Cardiac muscle cell (in vitro differentiated cells and primary cell): Measurements from ENCODE around the gene RNF183. TPM values are rescaled to one million over a fixed set of nuclear protein-coding genes. Genes with fewer than 3 reads are reported as not detected.
A peak's percentile ranks its signal among the peaks of the same experiment; 100 is the strongest.

ENCODE experiments used
- DNase-seq, 2 donors: peaks; one replicate each; pipeline versions ENCODE4 v3.0.0 to v3.0.0-alpha.2; 2010 to 2017; ENCODE audit warnings: low read depth in 1 of 2, low spot score in 1 of 2
- H3K27ac ChIP-seq: fragments of 200-600 bp; sonication (generic); 2 replicates; pipeline ENCODE4 v1.5.1; 2016
- H3K27me3 ChIP-seq: fragments of 200-600 bp; sonication (generic); 2 replicates; pipeline ENCODE4 v1.6.0; 2016; ENCODE audit warnings: control low read depth
- H3K36me3 ChIP-seq: fragments of 200-600 bp; sonication (generic); 2 replicates; pipeline ENCODE4 v1.5.1; 2016; ENCODE audit warnings: control low read depth
- H3K4me1 ChIP-seq: fragments of 200-600 bp; sonication (generic); 2 replicates; pipeline ENCODE4 v1.8.1; 2017; ENCODE audit warnings: low read depth, mild to moderate bottlenecking, mixed run types
- H3K4me3 ChIP-seq: fragments of 200-600 bp; sonication (generic); 2 replicates; pipeline ENCODE4 v1.5.1; 2016; ENCODE audit warnings: mild to moderate bottlenecking
- H3K9me3 ChIP-seq: fragments of 200-600 bp; sonication (generic); 2 replicates; pipeline ENCODE4 v1.5.1; 2017; ENCODE audit warnings: low read depth, mild to moderate bottlenecking, control low read depth
- CTCF ChIP-seq: IDR thresholded peaks from 2 replicates; pipeline ENCODE4 v1.5.1; 2012; ENCODE audit warnings: low read depth, mild to moderate bottlenecking, low read length
- polyA plus RNA-seq: library from polyadenylated mRNA; unstranded; fragments of >200 nt; fragmentation: Nextera tagmentation; extraction: Ambion mirVana; gene quantifications from 2 replicates; pipeline ENCODE4 v1.2.1, GENCODE V29; 2016
- total RNA-seq: library from RNA; depleted of rRNA; stranded (reverse); fragments of >200 nt; gene quantifications from 2 replicates; pipeline ENCODE4 v1.2.3, GENCODE V29; 2016

RNF183 gene
- total and polyA plus RNA-seq, 2 experiments from 2014 or later, result 0.06 to 0.40 TPM

GRCh38 chr9:113316030-113316429 is 12.9 kb upstream of the RNF183 start:
- Histone ChIP-seq H3K36me3 (peaks cover 2% of the 10 kb centered on the region), H3K4me3 (no peak overlapping the region), H3K4me1 (no peaks in the 10 kb centered on the region), H3K9me3 (no peaks in the 10 kb centered on the region), H3K27me3 (no peaks in the 10 kb centered on the region), H3K27ac (no peak overlapping the region)
- TF ChIP-seq CTCF, result no peak
- no peak for DNase-seq

GRCh38 chr9:113315231-113315630 is 12.1 kb upstream of the RNF183 start:
- Histone ChIP-seq H3K27ac (no peak overlapping the region), H3K4me1 (no peaks in the 10 kb centered on the region), H3K4me3 (no peak overlapping the region), H3K27me3 (no peaks in the 10 kb centered on the region), H3K36me3 (peaks cover 2% of the 10 kb centered on the region), H3K9me3 (no peaks in the 10 kb centered on the region)
- no peak for DNase-seq
- TF ChIP-seq CTCF, result no peak

GRCh38 chr9:113313261-113313660 is 10.1 kb upstream of the RNF183 start:
- H3K27me3 ChIP-seq, result no peaks in the 10 kb centered on the region
- no peaks in the 10 kb centered on the region for H3K4me1 ChIP-seq
- H3K27ac ChIP-seq, result no peak overlapping the region
- H3K36me3 ChIP-seq, result no peaks in the 10 kb centered on the region
- TF ChIP-seq CTCF, result no peak
- H3K4me3 ChIP-seq, result no peak overlapping the region
- H3K9me3 ChIP-seq, result no peaks in the 10 kb centered on the region
- DNase-seq, result no peak

GRCh38 chr9:113311961-113312360 is 8.8 kb upstream of the RNF183 start:
- no peak overlapping the region for H3K4me3 ChIP-seq
- no peaks in the 10 kb centered on the region for H3K36me3 ChIP-seq
- H3K9me3 ChIP-seq, result no peaks in the 10 kb centered on the region
- H3K27me3 ChIP-seq, result no peaks in the 10 kb centered on the region
- DNase-seq, result no peak
- no peak overlapping the region for H3K27ac ChIP-seq
- TF ChIP-seq CTCF, result no peak
- no peaks in the 10 kb centered on the region for H3K4me1 ChIP-seq

GRCh38 chr9:113310538-113310937 is 7.4 kb upstream of the RNF183 start:
- TF ChIP-seq CTCF, result no peak
- H3K36me3 ChIP-seq, result no peaks in the 10 kb centered on the region
- H3K27me3 ChIP-seq, result no peaks in the 10 kb centered on the region
- H3K4me3 ChIP-seq, result no peak overlapping the region
- H3K9me3 ChIP-seq, result no peaks in the 10 kb centered on the region
- DNase-seq, result peak; percentile 12 to 19
- H3K27ac ChIP-seq, result no peak overlapping the region
- no peaks in the 10 kb centered on the region for H3K4me1 ChIP-seq
